GM21723 (cell line): Measurements from ENCODE around the gene KRTAP10-1.
"Not testable (repeated sequence)": the region's sequence is repeated elsewhere in the genome, so short reads cannot be mapped to it uniquely, and the experiment has no call there.

Experiments used
- ATAC-seq: cut with Tn5 transposase; IDR thresholded peaks from one replicate; pipeline ENCODE4 v1.9.1; 2021; ENCODE audit warnings: mild to moderate bottlenecking, moderate library complexity; ENCODE audit not compliant: unreplicated experiment

KRTAP10-1 gene, protein sequence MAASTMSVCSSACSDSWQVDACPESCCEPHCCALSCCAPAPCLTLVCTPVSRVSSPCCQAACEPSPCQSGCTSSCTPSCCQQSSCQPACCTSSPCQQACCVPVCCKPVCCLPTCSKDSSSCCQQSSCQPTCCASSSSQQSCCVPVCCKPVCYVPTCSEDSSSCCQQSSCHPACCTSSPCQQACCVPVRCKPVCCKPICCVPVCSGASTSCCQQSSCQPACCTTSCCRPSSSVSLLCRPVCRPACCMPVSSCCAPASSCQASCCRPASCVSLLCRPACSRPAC

DNA sequence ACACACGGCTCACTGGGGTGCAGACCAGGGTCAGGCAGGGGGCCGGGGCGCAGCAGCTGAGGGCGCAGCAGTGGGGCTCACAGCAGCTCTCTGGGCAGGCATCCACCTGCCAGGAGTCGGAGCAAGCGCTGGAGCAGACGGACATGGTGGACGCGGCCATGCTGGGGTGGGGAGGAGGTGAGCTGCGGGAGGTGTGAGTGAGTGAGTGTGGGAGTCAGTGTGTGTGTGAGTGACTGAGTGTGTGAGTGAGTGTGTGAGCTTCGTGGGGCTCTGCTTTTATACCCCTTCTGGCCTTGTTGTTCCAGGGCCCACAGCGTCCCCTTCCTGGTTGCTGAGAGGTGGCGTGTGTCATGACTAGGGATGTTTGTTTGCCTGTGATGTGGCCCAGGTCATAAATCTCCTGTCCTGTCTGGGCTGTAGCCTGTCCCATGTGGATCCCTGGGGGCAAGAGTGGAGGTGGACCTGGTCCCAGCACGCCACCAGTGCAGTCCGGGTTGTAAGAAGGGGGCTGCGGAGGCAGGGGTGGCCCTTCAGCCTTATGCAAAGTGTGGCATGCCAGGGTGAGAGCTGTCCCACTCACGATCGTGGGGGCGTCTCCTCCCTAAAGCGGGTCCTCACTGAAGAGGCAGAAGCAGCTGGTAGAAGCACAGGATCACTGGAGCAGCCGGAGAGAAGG is at the start of gene KRTAP10-1:
TSS of gene KRTAP10-1 (minus strand) at position 205 of the 676 bp plus-strand sequence. CDS start at position 160, 45 bp downstream.
- no peak for ATAC-seq

GRCh38 chr21:44589094-44589493 is 49.1 kb upstream of the KRTAP10-1 start:
- ATAC-seq: no peak

GRCh38 chr21:44585892-44586291 is 45.9 kb upstream of the KRTAP10-1 start:
- ATAC-seq: no peak

DNA sequence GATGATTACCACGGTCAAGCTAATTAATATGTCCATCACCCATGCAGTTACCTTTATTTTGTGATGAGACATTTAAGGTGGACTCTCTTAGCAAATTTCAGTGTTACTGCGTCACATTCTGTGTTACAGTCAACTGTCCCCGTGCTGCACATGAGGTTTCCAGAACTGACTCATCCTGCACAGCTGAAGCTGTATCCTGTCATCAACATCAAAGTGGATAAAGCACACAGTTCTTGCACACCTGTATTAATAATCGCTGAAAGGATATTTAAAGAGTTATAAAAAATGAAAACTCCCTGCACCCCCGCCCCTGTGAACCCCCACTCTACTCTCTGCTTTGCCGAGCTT is 43.8 kb upstream of the KRTAP10-1 start:
- ATAC-seq: no peak

DNA sequence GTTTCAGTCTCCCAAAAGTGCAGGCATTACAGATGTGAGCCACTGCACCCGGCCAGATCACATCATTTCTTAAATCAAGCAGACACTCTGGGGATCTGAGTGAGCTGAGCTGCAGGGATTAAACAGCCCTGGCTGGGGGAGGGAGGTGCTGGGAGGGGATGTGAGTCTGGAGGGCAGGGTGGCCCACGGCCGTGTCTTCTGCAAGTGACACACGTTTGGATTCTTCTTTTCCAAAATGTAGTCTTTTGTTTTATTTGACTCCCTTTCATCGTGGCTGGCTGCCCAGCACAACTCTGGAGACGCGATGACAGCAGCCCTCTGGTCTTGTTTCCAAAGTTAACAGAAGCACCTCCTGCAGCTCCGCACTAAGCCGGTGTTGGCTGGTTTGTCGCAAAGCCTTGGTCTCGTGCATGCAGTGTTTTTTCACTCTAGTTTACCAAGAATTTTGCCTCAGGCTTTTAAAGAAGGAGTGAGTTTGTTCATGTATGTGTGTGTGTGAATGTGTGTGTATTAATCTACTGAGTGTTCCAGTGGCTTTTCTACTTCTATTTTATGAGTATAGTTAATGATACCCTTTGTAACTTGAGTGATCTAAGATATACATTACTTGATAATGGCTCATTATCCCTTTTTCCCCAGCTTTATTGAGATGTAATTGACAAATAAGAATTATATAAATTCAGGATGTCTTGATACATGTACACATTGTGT is 43.2 kb upstream of the KRTAP10-1 start:
- no peak for ATAC-seq

DNA sequence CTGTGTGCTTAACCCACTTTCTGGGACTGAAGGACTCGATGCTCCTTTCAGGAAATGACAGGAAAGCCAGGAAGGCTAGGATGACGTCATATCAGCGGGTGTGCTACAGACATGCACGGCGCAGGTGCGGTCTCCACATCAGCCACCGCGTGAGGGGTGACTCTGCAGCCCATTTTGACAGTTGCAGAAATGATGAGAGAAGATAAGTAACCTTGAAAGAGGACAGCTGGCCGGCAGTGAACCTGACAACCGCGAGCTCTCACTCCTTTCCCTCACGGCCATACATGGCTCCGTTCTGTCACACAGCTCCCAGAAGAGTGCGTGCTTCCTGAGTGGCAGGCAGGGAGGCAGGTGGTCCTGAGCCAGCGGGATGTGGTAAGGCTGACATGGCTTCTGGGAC is 42.1 kb upstream of the KRTAP10-1 start:
- ATAC-seq: no peak

DNA sequence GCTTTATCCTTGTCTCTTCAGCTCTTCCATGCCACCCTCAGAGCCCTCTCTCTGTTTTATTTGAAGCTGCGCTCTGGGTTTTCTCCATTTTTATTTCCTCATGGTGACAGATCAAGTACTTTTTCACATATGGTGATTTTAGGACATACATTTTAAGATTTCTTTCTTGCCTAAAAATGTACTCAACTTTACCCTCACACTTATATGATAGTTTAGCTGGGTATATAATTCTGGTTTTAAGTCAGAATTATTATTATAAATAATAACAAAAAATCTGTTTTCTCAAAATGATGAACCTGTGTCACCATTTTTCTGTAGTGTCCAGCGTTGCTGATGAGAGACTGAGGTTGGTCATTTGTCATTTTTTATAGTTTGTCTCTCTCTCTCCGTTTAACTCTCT is 41.2 kb upstream of the KRTAP10-1 start:
- ATAC-seq: no peak

DNA sequence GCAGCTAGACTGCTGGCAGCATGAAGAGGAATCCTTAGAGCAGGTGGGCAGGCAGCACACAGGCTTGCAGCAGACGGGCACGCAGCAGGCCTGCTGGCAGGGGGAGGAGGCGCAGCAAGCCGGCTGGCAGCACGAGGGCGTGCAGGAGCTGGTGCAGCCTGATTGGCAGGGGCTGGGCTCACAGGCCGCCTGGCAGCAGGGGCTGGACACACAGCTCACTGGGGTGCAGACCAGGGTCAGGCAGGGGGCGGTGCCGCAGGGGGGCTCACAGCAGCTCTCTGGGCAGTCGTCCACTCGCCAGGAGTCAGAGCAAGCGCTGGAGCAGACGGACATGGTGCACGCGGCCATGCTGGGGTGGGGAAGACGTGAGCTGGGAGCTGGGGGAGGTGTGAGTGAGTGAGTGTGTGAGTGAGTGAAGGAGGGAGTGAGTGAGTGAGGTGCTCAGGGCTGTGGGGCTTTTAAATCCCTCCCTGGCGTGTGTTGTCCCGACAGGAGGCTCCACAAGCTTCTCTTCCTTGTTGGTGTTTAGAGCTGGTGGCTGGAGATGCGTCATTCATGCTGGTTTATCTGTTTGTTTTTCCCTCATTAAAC is 40.3 kb upstream of the KRTAP10-1 start, which contains the start of gene KRTAP10-5:
TSS of gene KRTAP10-5 (minus strand) at position 374 of the 591 bp plus-strand sequence. CDS start at position 348, 26 bp downstream.
- not testable (repeated sequence) for ATAC-seq

- ATAC-seq: no peak
Measured at GRCh38 chr21:44579833-44580144, 39.8 kb upstream of the KRTAP10-1 start.

DNA sequence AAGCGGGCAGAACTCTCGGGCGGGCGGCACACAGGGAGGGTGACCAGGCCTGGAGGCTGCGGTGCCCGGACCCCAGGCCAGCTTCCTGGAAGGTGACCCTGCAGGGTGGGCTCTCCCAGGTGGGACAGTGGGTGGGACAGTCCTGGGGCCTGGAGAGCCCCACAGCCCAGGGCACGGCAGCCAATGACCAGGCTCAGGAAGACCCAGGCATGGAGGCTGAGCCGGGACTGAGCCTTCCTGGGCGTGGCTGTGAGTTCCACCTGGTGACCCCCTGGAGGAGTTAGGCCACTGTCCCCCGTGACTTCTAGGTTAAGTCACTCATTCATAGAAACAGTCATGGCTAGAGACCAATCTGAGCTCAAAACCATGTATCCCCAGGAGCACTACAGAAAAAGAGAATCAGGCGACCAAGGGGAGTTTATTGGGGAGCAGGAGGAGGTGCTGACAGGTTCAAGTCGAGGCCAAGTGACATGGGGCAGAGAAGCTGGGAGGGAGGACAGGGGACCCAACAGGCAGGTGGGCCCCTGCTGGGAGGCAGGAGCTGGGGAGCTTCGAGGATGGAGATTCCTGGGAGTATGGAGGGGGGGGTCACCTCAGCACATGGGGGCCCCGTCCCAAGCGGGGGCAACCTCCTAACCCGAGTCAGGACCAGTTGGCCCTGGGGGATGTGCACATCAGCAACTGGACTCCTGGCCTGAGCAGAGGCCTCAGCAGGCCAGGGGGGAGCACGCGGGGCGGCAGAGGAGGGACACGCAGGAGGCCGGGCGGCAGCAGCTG is 39.2 kb upstream of the KRTAP10-1 start:
- no peak for ATAC-seq

GRCh38 chr21:44578371-44579055 is 38.5 kb upstream of the KRTAP10-1 start:
- ATAC-seq: no peak

- no peak for ATAC-seq
Measured at GRCh38 chr21:44576025-44576420, 36.0 kb upstream of the KRTAP10-1 start.

- no peak for ATAC-seq
Measured at GRCh38 chr21:44575307-44576024, 35.5 kb upstream of the KRTAP10-1 start.

- no peak for ATAC-seq
Measured at GRCh38 chr21:44574457-44575306, 34.7 kb upstream of the KRTAP10-1 start.

GRCh38 chr21:44573630-44574456 is 33.8 kb upstream of the KRTAP10-1 start, which contains the start of gene KRTAP10-4:
KRTAP10-4 (plus strand) TSS chr21:44573729; CDS start chr21:44573759, 30 bp downstream.
- not testable (repeated sequence) for ATAC-seq

GRCh38 chr21:44572959-44573583 is 33.1 kb upstream of the KRTAP10-1 start:
- no peak for ATAC-seq
